ENCODE data around the gene HP1BP3.
"Not testable (repeated sequence)": the region's sequence is repeated elsewhere in the genome, so short reads cannot be mapped to it uniquely, and the experiment has no call there.

HP1BP3 gene, protein sequence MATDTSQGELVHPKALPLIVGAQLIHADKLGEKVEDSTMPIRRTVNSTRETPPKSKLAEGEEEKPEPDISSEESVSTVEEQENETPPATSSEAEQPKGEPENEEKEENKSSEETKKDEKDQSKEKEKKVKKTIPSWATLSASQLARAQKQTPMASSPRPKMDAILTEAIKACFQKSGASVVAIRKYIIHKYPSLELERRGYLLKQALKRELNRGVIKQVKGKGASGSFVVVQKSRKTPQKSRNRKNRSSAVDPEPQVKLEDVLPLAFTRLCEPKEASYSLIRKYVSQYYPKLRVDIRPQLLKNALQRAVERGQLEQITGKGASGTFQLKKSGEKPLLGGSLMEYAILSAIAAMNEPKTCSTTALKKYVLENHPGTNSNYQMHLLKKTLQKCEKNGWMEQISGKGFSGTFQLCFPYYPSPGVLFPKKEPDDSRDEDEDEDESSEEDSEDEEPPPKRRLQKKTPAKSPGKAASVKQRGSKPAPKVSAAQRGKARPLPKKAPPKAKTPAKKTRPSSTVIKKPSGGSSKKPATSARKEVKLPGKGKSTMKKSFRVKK

GRCh38 chr1:20787029-20787839 is at the start of gene HP1BP3:
Gene HP1BP3 (minus strand): TSS chr1:20787307. CDS start chr1:20780440, 6,867 bp downstream.
- DNase-seq (ENCODE audit: low read depth in 2 of 2, low spot score in 1 of 2): peak; percentile 49 to 71

DNA sequence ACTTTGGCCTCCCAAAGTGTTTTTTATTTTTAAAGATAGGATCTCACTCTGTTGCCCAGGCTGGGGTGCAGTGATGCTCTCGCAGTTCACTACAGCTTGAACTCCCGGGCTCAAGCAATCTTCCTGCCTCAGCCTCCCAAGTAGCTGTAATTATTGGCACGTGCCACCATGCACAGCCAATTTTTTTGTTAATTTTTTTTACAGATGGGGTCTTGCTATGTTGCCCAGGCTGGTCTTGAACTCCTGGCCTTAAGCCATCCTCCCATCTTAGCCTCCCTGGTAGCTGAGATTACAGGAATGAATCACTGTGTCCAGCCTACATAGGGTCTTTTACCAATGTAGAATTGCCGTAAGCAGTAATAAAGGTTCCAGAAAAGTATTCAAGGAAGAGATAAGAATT is 49.1 kb upstream of the HP1BP3 start:
- DNase-seq (ENCODE audit: low read depth in 2 of 2, low spot score in 1 of 2): no peak

- DNase-seq (ENCODE audit: low read depth in 2 of 2, low spot score in 1 of 2): no peak
Measured at GRCh38 chr1:20834780-20835179, 47.7 kb upstream of the HP1BP3 start.

DNA sequence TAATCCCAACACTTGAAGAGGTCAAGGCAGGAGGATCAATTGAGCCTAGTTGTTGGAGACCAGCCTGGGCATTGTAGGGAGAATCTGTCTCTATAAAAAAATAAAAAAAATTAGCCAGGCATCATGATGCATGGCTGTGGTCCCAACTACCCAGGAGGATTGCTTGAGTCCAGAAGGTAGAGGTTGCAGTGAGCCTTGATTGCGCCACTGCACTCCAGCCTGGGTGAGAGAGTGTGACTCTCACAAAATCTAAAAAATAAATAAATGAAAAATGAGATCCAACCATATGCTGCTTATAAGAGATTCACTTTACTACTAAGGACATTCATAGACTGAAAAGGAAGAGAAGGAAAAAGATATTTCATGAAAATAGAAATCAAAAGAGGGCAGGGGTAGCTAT is 47.1 kb upstream of the HP1BP3 start:
- DNase-seq (ENCODE audit: low read depth in 2 of 2, low spot score in 1 of 2): no peak

DNA sequence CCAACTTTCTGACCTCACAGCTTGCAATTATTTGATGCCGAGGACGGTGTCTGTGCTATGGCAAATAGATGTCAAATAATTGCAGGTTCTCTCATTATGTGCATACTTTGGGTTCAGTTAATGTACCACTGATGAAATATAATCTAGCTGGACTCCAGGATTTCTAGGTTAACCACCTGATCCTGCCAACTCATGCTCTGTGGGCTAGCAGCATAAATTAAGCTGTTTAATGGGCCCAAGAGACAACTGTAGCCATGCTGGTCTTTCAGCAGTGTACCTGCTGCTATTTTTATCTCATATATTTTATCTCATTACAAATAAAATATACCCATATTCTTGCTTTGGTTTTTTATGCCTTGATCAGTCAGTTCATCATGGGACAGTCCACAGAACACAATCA is 43.3 kb upstream of the HP1BP3 start:
- no peak for DNase-seq (ENCODE audit: low read depth in 2 of 2, low spot score in 1 of 2)

- no peak for DNase-seq (ENCODE audit: low read depth in 2 of 2, low spot score in 1 of 2)
Measured at GRCh38 chr1:20829946-20830345, 42.8 kb upstream of the HP1BP3 start.

DNA sequence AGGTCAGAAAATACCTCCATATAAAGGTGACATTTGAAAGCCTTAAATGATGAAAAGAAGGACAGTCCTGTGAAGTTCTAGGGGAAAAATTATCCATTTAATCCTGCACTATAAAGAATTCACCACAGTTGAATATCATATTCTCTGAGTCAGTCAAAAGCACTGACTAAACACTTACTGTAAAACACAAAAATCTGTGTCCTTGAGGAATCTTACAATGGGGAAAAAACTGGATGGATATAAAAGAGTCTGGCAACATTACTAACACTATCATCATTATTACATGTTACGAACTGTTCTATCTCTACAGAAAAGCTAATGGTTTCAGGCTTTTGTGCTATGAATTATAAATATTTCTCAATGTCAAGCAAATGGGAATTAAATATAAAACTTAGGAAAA is 42.4 kb upstream of the HP1BP3 start:
- DNase-seq (ENCODE audit: low read depth in 2 of 2, low spot score in 1 of 2): no peak

DNA sequence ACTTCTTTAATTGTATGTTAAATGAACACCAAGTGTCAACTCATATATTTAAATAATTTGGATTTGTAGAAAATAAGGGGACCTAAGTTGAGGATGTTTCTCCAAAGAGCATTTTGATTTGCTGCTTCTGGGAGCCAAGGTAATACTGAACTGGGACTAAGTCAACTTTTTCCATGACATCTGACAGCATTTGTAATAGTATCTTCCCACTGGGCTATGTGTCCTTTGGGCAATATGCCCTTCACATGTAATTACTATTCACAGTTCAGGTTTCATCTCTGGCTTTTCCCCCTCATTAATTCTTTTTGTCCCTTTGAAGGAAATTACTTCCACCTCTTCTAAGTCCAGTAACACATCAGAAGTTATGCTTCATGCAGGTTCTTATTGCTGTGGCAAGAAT is 36.7 kb upstream of the HP1BP3 start:
- DNase-seq (ENCODE audit: low read depth in 2 of 2, low spot score in 1 of 2): no peak

- no peak for DNase-seq (ENCODE audit: low read depth in 2 of 2, low spot score in 1 of 2)
Measured at GRCh38 chr1:20821466-20821865, 34.4 kb upstream of the HP1BP3 start.

GRCh38 chr1:20819818-20820217 is 32.7 kb upstream of the HP1BP3 start:
- no peak for DNase-seq (ENCODE audit: low read depth in 2 of 2, low spot score in 1 of 2)

GRCh38 chr1:20814534-20814871 is 27.4 kb upstream of the HP1BP3 start:
- DNase-seq (ENCODE audit: low read depth in 2 of 2, low spot score in 1 of 2): no peak

DNA sequence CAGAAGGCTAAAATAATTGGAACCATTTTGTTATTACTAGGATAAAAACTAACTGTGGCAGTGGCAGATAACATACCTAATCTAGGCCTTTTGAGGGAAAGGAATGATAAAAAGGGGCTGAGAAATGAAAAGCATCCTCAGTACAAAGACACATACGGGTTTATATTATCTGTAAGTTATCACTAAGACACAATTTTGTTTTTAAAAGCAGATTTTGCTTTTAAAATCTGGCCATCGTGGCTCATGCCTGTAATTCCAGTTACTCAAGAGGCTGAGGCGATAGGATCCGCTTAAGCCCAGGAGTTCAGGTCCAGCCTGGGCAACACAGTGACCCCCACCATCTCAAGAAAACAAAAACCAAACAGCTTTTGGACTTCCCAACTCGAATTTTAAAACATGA is 24.8 kb upstream of the HP1BP3 start:
- DNase-seq (ENCODE audit: low read depth in 2 of 2, low spot score in 1 of 2): no peak

- no peak for DNase-seq (ENCODE audit: low read depth in 2 of 2, low spot score in 1 of 2)
Measured at GRCh38 chr1:20793236-20793635, 6.1 kb upstream of the HP1BP3 start.

GRCh38 chr1:20792196-20792595 is 5.1 kb upstream of the HP1BP3 start:
- DNase-seq (ENCODE audit: low read depth in 2 of 2, low spot score in 1 of 2): no peak

DNA sequence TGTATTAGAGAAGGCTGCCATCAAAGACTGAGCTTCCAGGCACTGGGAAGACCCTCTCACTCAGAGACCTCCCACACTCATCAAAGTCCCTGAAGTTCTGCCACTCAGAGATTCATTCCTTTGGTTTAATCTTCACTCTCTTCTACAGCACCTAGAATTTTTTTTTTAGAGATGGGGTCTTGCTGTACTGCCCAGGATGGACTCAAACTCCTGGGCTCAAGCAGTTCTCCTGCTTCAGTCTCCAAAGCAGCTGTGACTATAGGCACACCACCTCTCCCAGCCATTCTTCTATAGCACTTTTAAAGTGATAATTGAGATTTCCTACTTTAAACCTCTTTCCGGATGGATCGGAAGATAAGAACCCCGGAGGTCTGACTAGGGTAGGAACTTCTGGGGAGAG is 3.7 kb upstream of the HP1BP3 start:
- no peak for DNase-seq (ENCODE audit: low read depth in 2 of 2, low spot score in 1 of 2)

DNA sequence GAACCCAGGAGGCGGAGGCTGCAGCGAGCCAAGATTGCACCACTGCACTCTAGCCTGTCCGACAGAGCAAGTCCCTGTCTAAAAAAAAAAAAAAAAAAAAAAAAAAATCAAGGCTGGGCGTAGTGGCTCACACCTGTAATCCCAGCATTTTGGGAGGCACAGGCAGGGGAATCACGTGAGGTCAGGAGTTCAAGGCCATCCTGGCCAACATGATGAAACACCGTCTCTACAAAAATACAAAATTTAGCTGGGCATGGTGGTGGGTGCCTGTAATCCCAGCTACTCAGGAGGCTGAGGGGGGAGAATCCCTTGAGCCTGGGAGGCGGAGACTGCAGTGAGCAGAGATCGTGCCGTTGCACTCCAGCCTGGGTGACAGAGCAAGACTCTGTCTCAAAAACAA is 2.5 kb upstream of the HP1BP3 start:
- DNase-seq (ENCODE audit: low read depth in 2 of 2, low spot score in 1 of 2): not testable (repeated sequence)

- DNase-seq (ENCODE audit: low read depth in 2 of 2, low spot score in 1 of 2): no peak
Measured at GRCh38 chr1:20787840-20788795, 1.0 kb upstream of the HP1BP3 start.

DNA sequence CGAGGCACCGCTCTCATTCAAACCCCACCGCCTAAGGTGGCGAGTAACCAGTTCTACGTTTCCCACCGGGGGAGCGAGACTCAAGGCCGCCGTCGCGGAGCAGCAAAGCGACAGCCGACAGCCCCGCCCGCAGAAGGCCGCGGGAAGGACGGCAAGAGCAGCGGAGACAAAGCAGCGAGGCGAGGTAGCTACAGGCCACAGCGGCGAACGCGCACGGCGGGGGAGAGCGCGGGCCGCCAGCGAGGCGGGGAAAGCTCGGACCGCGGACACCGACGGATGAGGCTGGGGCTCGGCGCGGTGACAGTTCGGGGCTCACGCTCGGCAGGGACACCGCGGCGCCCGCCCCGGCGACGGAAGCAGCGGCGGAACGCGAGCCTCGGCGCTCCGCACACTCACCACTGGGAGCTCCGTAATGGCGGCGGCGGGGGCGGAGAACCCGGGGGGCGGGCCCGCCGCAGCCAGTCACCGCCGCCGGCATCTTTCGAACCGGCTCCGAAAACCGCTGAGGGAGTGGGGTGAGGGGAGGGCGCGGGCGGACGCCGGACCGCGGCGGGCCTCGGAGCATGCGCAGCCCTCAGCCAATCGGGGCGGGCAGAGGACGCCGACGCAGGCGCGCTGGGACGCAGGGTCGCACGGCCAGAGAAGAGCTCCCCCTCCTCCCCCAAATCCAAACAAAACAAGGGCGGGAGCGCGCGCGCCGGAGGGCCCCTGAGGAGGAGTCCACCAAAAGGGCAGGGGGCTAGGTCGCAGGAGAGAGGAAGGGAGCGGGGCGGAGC is 666 bp downstream of the HP1BP3 start:
- DNase-seq (ENCODE audit: low read depth in 2 of 2, low spot score in 1 of 2): peak; percentile 86 to 93

- peak in 1 of 2 donors; percentile 4 for DNase-seq (ENCODE audit: low read depth in 2 of 2, low spot score in 1 of 2)
Measured at GRCh38 chr1:20785907-20786252, 1.2 kb downstream of the HP1BP3 start.

DNA sequence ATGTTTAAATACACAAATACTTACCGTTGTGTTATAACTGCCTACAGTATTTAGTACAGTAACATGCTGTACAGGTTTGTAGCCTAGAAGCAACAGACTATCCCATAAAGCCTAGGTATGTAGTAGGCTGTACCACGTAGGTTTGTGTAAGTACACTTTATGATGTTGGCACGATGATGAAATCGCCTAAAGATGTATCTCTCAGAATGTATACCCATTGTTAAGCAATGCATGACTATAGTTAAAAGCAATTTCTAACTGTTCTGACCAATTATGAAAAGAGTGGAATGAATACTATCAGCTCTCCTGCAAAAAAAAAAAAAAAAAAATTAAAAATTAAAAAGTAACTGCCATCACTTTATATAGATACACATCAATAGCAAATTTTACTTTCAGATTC is 11.4 kb downstream of the HP1BP3 start:
- no peak for DNase-seq (ENCODE audit: low read depth in 2 of 2, low spot score in 1 of 2)

Data from stimulated activated CD8-positive, alpha-beta memory T cell treated with anti-CD3 and anti-CD28 coated beads, Interleukin-4, amount 100 ng/mL, for 4 hours (primary cell).